Stimulated activated CD8-positive, alpha-beta memory T cell treated with anti-CD3 and anti-CD28 coated beads, Interleukin-4, amount 100 ng/mL, for 48 hours (primary cell): ENCODE measurements around the gene ITIH5.
"Not testable (repeated sequence)": the region's sequence is repeated elsewhere in the genome, so short reads cannot be mapped to it uniquely, and the experiment has no call there.

Source experiments
- DNase-seq: peaks from one replicate; pipeline ENCODE4 v3.0.0-alpha.2; 2020

ITIH5 gene

DNA sequence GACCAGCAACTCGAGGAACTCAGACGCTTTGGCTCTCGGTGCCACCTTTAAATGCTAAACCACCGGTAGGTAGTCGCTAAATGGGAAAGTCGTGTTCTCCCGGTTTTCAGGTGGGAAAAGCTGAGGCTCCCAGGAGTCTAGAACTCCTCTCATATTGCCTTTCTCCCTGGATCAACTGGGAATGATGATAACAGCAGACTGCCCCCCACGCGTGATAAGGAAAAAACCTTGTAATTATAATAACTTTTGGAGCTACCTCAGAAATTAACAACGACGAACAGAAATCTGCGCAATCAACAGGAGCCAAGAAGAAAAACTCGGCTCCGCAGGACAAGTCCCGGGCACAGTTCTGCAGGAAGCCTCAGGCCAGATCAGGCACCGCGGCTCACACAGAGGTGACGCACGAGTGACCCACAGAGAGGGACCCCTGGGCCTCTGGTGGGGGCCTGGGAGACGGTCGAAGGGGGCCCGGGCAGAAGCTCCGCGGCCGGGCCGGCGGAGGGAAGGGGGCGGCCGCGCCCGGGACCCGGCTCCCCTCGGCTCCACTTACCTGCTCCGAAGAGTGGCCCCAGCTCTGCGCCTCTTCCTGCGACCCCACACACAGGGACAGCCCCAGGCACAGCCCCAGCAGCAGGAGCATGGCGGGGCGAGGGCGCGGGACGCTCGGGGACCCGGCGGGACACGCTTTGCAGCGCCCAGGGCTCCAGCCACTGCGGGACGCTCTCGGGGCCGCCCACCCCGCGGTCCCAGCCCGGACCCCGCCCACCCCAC is at the start of gene ITIH5:
TSS of gene ITIH5 (minus strand) at position 714 of the 771 bp plus-strand sequence. CDS start at position 640, 74 bp downstream.
- no peak for DNase-seq

DNA sequence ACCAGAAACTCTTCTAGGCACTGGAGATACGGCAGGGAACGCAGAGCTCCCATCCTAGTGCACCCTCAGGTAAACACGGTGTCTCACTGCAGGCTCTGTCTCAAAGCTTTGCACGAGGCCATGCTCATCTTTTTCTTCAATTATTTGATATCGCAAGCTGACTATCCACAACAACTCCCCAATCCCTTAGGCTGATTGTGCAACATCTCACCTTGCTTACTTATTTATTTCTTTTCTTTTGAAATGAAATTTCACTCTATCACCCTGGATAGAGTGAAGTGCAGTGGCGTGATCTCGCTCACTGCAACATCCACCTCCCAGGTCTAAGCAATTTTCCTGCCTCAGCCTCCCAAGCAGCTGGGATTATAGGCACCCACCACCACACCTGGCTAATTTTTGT is 48.7 kb upstream of the ITIH5 start:
- no peak for DNase-seq

DNA sequence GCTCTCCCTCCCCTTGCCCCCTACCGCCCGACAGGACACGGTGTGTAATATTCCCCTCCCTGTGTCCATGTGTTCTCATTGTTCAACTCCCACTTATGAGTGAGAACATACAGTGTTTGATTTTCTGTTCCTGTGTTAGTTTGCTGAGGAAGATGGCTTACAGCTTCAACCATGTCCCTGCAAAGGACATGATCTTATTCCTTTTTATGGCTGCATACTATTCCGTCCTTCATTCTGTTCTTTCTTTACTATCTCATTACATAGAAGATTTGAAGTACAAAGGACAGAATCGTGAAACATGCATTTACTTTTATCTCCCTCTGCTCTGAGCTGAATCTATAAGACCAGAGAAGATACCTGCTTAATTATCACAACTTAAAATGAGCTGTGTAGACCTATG is 44.3 kb upstream of the ITIH5 start:
- not testable (repeated sequence) for DNase-seq

DNA sequence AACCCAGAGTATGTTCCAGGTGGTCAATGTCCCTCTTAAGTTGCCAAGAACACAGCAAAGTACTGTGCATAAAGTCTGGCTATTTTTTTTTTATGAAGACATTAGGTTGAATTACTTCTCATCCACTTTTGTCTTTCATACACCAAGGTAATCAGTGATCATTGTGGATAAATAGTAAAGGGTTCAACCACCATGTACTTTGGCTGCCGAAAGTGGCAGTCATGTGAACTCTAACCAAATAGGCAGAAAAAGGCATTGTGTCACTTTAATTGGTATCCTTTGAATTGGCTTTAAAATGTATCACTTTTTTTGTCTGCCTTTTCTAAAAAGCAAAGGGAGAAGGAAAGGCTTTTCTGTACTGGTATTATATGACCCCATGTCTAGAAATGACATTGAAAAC is 43.7 kb upstream of the ITIH5 start:
- DNase-seq: no peak

DNA sequence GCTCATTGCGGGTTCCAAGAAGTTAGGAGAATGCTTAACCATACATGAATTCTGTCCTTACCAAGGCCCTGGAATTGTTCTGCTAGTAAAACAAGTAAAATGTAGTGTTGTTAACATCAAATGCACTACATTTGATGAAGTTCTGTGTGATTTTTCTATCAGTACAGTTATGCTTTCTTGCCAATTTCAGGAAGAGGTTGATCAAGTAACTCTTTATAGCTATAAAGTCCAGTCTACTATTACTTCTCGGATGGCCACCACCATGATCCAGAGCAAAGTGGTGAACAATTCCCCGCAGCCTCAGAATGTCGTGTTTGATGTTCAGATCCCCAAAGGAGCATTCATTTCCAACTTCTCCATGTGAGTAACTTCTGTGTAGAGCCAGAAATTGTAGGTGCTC is 42.1 kb upstream of the ITIH5 start:
- DNase-seq: no peak

DNA sequence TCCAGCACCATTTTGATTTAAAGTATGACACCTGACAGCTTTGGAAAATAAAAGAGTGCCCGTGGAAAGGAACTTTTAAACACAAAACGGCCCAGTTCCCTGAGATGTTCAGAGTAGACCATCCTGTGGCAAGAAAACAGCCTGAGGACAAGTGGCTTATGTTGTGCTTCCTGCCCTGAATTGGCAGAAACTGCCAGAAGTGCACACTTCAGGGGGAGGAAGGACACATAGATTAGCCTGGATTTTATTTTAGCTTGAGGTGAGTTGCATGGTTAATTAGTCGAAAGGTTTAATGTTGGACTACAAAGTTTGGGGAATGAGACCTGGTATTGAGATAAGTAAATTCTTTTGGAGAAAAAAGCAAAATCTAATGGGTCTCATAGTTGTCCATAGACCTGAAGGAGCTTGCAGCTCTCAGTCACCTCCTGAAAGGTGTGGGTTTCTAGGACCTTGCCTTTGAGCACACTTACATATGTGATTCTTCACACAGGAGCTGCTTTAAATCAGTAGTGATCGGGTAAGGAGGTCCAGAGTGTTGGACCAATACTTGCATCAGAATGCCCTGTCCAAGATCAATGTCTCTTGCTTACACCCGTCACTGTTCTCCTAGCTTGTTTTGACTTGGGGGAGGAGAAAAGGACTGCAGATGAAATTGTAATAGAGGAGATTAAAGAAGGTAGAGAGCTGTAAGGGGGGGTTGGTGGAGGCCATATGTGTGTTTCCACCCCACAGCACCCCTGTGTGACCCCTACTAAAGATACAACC is 41.3 kb upstream of the ITIH5 start:
- DNase-seq: no peak

DNA sequence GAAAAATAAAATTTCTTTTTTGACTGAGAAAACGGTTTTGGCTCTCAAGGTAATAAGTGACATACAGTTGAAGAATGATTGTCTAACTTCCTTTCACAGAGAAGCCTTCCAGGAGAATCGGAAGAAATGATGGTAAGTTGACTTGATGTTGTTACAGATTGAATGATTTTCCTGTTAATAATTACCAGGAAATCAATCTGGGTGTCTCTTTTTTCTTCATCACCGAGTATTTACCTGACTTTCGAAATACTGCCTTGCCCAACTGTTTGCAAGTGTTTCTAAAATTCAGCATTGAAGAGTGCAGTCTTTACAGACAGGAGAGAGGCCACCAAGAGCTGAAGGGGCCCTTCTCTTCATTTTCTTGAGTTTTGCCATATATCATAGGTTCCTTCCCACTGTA is 40.3 kb upstream of the ITIH5 start:
- DNase-seq: no peak

DNA sequence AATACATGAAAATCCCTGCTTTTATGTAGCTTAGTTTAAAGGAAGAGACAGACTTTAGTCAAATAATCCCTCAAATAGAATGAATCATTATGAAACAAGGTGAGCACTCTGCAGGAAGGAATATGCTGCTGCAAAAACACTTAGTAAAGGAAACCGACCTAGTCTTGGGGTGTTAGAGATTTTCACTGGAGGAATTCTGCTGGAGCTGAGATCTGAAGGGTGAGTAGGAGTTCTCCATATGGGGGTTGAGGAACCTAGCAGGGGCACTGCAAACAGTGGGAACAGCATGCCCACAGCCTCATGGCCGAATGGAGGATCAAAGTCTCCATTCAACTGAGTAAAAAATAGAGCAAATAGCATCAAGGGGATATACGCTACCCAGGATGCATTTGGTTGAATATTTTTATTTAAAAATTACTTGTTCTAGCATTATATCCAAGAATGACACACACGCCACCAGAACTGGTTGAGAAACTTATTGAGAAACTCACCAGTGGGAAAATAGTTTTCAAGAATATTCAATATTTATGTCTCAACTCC is 39.8 kb upstream of the ITIH5 start:
- no peak for DNase-seq

DNA sequence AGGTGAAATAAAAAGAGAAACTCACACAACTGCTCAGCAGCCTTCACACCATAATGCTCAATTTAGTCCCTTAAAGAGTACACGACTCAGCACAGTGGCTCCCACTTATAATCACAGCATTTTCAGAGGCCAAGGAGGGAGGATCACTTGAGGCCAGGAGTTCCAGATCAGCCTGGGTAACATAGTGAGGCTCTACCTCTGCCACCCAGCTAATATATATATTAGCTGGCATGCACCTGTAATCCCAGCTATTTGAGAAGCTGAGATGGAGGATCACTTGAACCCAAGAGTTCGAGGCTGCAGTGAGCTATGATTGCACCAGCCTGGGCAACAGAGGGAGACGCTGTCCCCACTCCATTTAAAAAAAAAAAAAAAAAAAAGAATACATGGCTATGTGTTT is 38.6 kb upstream of the ITIH5 start:
- no peak for DNase-seq

DNA sequence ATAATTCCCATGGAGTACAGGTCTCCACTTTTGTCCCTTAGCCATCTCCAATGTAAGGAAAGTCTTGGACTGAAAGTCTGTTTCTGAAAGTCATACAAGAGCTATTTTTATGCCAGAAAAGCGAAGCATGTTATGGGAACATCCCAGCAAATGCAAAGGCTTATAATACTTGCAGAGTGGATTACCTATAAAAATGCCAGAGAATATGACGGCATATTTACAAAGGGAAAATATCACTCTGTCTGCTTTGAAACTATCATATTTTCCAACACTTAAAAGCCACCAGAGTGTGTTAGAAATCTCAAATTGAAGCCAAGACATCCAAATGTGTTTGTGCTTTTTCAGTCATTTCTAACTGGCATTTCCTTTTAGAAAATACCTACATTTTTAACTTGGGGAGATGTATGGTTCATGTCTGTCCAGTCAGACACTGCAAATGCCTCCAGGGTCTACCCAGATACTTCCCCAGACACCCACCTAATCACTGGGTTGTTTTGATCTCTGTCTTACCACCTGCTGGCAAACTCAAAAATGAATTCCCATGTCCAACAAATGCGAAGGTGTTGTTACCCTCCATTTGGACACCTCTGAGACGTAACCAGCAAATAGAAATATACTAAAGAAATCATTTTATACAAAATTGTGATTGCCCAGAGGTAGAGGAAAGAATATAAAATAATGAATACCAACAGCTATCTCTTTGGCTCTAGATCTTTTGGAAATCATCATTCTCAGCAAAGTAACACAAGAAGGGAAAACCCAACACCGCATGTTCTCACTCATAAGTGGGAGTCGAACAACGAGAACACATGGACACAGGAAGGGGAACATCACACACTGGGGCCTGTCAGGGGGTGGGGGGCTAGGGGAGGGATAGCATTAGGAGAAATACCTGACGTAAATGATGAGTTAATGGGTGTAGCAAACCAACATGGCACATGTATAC is 37.6 kb upstream of the ITIH5 start:
- no peak for DNase-seq

DNA sequence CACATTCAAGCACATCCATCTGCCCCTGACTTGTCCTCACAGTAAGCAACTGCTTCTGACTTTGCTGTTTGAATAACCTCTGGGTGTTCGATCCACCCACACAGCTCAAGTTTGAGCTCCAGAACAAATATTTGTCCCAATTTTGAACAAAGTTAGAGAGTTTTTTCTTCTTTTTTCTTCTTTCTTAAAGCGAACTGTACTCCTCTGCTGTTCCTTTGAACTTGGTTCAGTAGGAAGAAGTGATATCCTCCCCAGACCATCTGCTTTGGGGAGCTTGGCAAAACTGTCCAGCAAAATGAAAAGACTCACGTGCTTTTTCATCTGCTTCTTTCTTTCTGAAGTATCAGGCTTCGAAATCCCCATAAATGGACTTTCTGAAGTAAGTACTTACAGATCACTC is 36.4 kb upstream of the ITIH5 start, which contains the start of gene ITIH2:
TSS of gene ITIH2 (plus strand) at position 177 of the 400 bp plus-strand sequence. CDS start at position 296, 119 bp downstream.
- DNase-seq: no peak

DNA sequence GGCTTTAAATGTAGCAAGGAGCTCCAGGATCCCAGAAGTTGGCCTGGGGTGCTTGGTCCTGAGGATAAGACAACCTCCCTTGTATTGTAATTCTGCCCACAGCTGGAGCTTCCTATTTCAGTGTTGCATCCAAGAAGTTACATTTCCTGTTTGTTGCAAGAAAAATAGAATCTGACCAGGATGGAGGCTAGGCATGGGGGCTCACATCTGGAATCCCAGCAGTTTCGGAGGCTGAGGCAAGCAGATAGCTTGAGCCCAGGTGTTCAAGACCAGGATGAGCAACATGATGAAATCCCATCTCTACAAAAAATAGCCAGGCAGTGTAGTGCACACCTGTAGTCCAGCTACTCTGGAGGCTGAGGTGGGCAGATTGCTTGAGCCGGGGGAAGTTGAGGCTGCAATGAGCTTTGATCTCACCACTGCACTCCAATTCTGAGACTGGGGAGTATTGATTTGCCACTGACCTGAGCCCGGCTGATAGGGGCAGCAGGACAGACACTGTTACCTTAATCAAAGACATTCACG is 35.6 kb upstream of the ITIH5 start:
- DNase-seq: no peak

DNA sequence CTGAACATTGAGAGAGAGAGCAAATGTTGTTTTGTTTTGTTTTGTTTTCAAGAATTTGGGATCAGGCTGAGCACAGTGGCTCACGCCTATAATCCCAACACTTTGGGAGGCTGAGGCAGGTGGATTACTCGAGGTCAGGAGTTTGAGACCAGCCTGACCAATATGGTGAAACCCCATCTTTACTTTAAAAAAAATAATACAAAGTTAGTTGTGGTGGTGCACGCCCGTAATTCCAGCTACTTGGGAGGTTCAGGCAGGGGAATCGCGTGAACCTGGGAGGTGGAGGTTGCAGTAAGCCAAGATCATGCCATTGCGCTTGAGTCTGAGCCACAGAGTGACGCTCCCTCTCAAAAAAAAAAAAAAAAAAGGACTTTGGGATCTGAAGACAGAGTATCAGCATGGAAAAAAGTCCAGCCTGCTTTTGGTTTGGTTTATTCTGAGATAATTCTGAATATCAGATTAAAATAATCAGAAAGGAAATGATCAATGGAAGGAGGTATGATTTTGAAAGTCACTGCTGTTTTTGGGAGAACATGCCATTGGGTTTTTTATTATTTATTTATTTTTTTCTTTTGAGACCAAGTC is 34.5 kb upstream of the ITIH5 start:
- DNase-seq: no peak

DNA sequence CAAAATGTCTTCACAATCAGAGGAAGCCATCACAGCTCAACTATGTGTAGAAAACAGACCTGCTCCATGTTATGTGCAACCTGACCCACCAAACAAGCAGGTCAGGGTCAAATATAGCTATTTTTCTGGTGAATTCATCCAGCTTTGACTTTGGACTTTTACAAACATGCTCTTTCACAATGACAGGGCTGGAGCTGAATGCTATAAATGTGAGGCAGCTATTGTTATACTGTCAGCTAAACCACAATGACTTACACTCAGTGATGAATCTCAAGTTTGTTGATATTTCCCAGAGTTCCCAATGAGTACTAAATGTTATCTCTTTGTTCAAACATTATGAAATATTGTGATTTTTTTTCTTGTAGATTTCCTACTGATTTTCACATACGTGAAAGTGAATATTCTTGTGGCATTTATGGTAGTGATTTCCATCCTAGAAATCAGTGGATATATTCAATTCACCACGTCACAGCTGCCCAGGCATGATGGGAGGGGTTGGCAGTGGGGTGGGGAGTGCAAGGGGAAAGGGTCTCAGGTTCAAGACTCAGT is 33.9 kb upstream of the ITIH5 start:
- no peak for DNase-seq

DNA sequence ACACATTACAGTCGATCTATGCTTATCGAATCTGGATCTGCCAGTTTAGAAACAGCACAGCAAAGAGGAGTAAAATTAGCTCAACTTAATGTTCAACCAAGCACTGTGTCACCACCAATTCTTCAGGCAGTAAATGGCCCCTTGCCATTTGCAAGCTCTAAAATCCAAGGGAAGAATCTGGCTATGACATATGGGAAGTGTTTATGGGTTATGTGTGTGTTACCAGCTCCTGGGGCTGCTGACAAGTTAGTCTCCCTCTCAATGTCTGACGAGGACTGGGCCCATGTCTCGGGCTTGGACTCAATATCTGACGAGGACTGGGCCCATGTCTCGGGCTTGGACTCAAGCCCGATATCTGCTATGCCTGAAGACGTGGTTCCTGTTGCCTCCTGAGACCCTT is 30.7 kb upstream of the ITIH5 start:
- DNase-seq: no peak

DNA sequence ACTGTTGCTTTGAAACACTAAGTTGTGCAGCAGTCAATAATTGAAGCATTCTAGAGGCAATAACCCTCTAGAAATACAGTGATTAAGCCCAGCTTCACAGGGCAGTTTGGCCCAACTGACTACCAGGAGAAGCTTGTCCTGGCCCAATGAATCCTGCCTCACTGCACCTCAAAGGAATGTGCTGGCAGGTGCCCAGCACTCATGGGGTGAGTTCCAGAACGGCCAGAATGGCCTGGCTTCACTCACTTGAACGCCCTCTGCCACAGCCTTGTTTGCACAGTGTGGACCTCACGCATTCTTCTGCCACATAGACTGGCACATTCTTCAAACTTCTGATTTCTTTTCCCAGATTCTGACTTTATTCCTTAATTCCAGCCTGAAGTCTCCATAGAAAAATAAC is 29.8 kb upstream of the ITIH5 start:
- no peak for DNase-seq

DNA sequence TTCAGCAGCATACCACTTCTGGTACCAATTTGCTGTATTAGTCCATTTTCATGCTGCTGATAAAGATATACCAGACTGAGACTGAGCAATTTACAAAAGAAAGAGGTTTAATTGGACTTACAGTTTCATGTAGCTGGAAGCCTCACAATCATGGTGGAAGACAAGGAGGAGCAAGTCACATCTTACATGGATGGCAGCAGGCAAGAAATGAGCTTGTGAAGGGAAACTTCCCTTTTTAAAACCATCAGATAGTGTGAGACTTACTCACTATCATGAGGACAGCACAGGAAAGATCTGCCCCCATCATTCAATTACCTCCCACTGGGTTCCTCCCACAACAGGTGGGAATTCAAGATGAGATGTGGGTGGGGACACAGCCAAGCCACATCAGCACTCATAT is 26.4 kb upstream of the ITIH5 start:
- DNase-seq: not testable (repeated sequence)

DNA sequence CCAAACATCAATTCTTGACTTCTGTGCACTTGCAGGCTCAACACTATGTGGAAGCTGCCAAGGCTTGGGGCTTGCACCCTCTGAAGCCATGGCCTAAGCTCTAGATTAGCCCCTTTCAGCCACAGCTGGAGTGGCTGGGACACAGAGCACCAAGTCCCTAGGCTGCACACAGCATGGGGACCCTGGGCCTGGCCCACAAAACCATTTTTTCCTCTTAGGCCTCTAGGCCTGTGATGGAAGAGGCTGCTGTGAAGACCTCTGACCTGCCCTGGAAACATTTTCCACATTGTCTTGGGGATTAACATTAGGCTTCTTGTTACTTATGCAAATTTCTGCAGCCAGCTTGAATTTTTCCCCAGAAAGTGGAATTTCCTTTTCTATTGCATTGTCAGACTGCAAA is 25.6 kb upstream of the ITIH5 start:
- not testable (repeated sequence) for DNase-seq

DNA sequence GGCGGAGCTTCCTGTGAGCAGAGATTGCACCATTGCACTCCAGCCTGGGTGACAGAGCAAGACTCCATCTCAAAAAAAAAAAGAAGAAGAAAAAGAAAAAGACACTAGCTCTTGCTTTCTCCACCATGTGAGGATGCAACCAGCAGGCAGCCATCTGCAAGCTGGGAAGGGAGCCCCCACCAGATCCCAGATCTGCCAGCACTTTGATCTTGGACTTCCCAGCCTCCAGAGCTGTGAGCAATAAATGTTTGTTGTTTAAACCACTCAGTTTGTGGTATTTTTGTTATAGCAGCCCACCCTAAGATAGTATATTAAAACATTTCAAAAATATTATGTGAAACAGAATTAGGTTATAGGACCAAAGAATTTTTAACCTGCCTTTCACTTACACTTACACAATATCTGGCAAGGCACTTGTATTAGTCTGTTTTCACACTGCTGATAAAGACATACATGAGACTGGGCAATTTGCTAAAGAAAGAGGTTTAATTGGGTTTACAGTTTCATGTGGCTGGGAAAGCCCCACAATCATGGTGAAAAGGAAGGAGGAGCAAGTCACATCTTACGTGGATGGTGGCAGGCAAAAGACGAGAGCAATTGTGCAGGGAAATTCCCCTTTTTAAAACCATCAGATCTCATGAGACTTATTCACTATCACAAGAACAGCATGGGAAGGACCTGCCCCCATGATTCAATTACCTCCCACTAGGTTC is 24.3 kb upstream of the ITIH5 start:
- DNase-seq: not testable (repeated sequence)

DNA sequence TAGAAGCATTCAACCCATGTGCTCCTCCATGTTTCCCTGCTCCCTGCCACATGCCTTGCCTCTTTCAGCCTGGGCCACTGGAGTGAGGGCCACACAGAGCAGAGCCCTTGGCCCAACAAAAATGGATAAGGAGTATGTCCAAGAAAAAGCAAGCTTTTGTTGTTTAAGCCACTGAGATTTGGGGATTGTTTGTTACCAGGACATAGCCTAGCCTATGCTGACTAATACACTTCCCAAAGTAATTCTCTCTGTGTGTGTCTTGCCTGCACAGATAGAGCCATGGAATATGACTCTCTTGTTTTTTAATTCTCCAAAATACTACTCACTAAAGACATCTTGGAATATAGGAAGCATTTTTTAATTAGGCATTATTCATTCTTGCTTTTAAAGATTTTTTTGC is 22.8 kb upstream of the ITIH5 start:
- DNase-seq: no peak

DNA sequence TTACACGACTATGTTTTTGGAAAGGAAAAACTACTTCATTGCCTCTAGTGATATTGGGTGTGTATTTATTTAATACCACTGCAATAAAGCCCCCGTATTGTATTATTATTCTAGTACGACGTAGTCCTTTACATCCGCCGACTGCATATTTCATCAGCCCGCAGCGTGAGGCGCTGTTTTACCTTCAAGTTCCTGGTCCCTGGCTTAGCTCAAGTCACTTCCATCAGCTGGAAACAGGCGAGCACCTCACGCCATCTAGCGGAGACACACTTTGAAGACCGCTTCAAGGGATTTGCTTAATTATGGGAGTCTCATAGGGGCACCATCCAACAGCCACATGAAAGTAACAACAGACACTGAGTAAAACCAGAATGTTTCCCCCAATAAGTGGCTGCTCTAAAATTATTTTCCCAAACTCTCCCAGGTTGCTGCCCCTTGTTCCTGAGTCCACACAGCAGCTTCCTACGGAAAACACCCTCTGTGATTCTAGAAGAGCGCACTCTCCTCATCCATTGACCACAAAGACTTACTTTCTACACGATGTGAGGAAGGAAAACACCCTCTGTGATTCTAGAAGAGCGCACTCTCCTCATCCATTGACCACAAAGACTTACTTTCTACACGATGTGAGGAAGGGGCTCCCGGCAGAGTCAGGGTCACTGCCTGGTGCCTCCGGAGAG is 20.6 kb upstream of the ITIH5 start:
- DNase-seq: peak; percentile 78
